GM04504 (cell line): ENCODE measurements around the gene SPATC1L.
"Not testable (repeated sequence)": the region's sequence is repeated elsewhere in the genome, so short reads cannot be mapped to it uniquely, and the experiment has no call there.

Experiments used
- DNase-seq: peaks from one replicate; pipeline ENCODE4 v3.0.0-alpha.2; 2012; ENCODE audit warnings: low read depth

SPATC1L gene

GRCh38 chr21:46214478-46215340 lies 30.4 kb upstream of the SPATC1L start:
- no peak for DNase-seq

- DNase-seq, result no peak
These were observed 29.5 kb upstream of the SPATC1L start for GRCh38 chr21:46213620-46214286.

GRCh38 chr21:46212721-46213484 lies 28.6 kb upstream of the SPATC1L start:
- no peak for DNase-seq

- DNase-seq, result no peak
These were observed 27.8 kb upstream of the SPATC1L start for GRCh38 chr21:46211786-46212720.

- DNase-seq, result no peak
These were observed 27.1 kb upstream of the SPATC1L start for GRCh38 chr21:46211376-46211775.

GRCh38 chr21:46210378-46211136 lies 26.3 kb upstream of the SPATC1L start:
- no peak for DNase-seq

GRCh38 chr21:46208761-46209721 lies 24.8 kb upstream of the SPATC1L start:
- no peak for DNase-seq

GRCh38 chr21:46207920-46208591 lies 23.8 kb upstream of the SPATC1L start:
- no peak for DNase-seq

- no peak for DNase-seq
These were observed 23.0 kb upstream of the SPATC1L start for GRCh38 chr21:46207006-46207919.

- no peak for DNase-seq
These were observed 22.1 kb upstream of the SPATC1L start for GRCh38 chr21:46206163-46207005.

GRCh38 chr21:46205766-46206162 lies 21.5 kb upstream of the SPATC1L start:
- no peak for DNase-seq

GRCh38 chr21:46205166-46205565 lies 20.9 kb upstream of the SPATC1L start:
- DNase-seq, result no peak

GRCh38 chr21:46203203-46203600 lies 18.9 kb upstream of the SPATC1L start:
- DNase-seq, result no peak

GRCh38 chr21:46202592-46203202 lies 18.4 kb upstream of the SPATC1L start:
- DNase-seq, result no peak

GRCh38 chr21:46200877-46201803 lies 16.9 kb upstream of the SPATC1L start:
- DNase-seq, result not testable (repeated sequence)
